Liver (tissue), 9 donors: ENCODE data around the gene UBE2F. TPM values are rescaled to one million over a fixed set of nuclear protein-coding genes. Genes with fewer than 3 reads are reported as not detected.

ENCODE experiments used
- DNase-seq: peaks from one replicate; pipeline ENCODE4 v3.0.0-alpha.2; 2017; ENCODE audit warnings: low spot score
- H3K27ac ChIP-seq, 2 donors: one replicate each; pipeline ENCODE4 v1.7.0; 2013; ENCODE audit warnings: inconsistent platforms in 2 of 2, low read length in 2 of 2, control low read depth in 1 of 2, low read depth in 1 of 2, mild to moderate bottlenecking in 1 of 2
- H3K27me3 ChIP-seq, 4 donors: one replicate each; pipeline versions ENCODE4 v1.6.1 to v1.7.0; 2013; ENCODE audit warnings: low read length in 3 of 4, inconsistent platforms in 1 of 4, mild to moderate bottlenecking in 1 of 4, moderate library complexity in 1 of 4; ENCODE audit not compliant: control insufficient read depth in 4 of 4, insufficient read depth in 4 of 4
- H3K36me3 ChIP-seq, 4 donors: one replicate each; pipeline versions ENCODE4 v1.6.1 to v1.7.0; 2013; ENCODE audit warnings: low read length in 3 of 4, mild to moderate bottlenecking in 3 of 4, low read depth in 1 of 4, moderate library complexity in 1 of 4; ENCODE audit not compliant: control insufficient read depth in 4 of 4, insufficient read depth in 3 of 4
- H3K4me1 ChIP-seq, 4 donors: one replicate each; pipeline versions ENCODE4 v1.6.1 to v1.7.0; 2013; ENCODE audit warnings: low read length in 3 of 4, mild to moderate bottlenecking in 3 of 4, moderate library complexity in 1 of 4; ENCODE audit not compliant: control insufficient read depth in 4 of 4, insufficient read depth in 4 of 4
- H3K4me3 ChIP-seq, 3 donors: one replicate each; pipeline versions ENCODE4 v1.6.1 to v1.7.0; 2013; ENCODE audit warnings: low read length in 3 of 3, control low read depth in 1 of 3, low read depth in 1 of 3, mild to moderate bottlenecking in 1 of 3
- H3K9ac ChIP-seq, 2 donors: one replicate each; pipeline ENCODE4 v1.7.0; 2013; ENCODE audit warnings: low read length in 2 of 2, mild to moderate bottlenecking in 2 of 2, moderate library complexity in 2 of 2, control low read depth in 1 of 2, low read depth in 1 of 2
- H3K9me3 ChIP-seq, 4 donors: one replicate each; pipeline versions ENCODE4 v1.6.1 to v1.7.0; 2013; ENCODE audit warnings: low read length in 3 of 4; ENCODE audit not compliant: control insufficient read depth in 4 of 4
- ATF3 ChIP-seq: IDR thresholded peaks from 2 replicates; pipeline ENCODE4 v1.6.1; 2016; ENCODE audit warnings: antibody characterized with exemption
- CTCF ChIP-seq: fragments of 150-350 bp; IDR thresholded peaks from 2 replicates; pipeline ENCODE4 v1.5.1; 2017; ENCODE audit warnings: improper control_type of control experiment, low read depth, low read length; ENCODE audit not compliant: missing input control
- EGR1 ChIP-seq, 2 donors: IDR thresholded peaks; 2 replicates each; pipeline ENCODE4 v1.6.1; 2016 to 2018; ENCODE audit warnings: antibody characterized with exemption in 2 of 2, low read depth in 2 of 2
- FOXA1 ChIP-seq: IDR thresholded peaks from 2 replicates; pipeline ENCODE4 v1.6.1; 2016; ENCODE audit warnings: antibody characterized with exemption
- FOXA2 ChIP-seq: IDR thresholded peaks from 2 replicates; pipeline ENCODE4 v1.6.1; 2016; ENCODE audit warnings: antibody characterized with exemption
- GABPA ChIP-seq, 2 donors: IDR thresholded peaks in 1 of 2; conservative IDR thresholded peaks in 1 of 2; 2 replicates each; pipeline ENCODE4 v1.6.1; 2016; ENCODE audit warnings: antibody characterized with exemption in 2 of 2, mild to moderate bottlenecking in 1 of 2, moderate library complexity in 1 of 2
- HNF4A ChIP-seq, 2 donors: conservative IDR thresholded peaks; 2 replicates each; pipeline ENCODE4 v1.6.1; 2016; ENCODE audit warnings: antibody characterized with exemption in 2 of 2, mild to moderate bottlenecking in 2 of 2
- HNF4G ChIP-seq: IDR thresholded peaks from 2 replicates; pipeline ENCODE4 v1.6.1; 2016; ENCODE audit warnings: antibody characterized with exemption
- JUND ChIP-seq, 2 donors: IDR thresholded peaks; 2 replicates each; pipeline ENCODE4 v1.6.1; 2016; ENCODE audit warnings: antibody characterized with exemption in 2 of 2
- MAX ChIP-seq: IDR thresholded peaks from 2 replicates; pipeline ENCODE4 v1.6.1; 2016; ENCODE audit warnings: antibody characterized with exemption
- NR2F2 ChIP-seq: IDR thresholded peaks from 2 replicates; pipeline ENCODE4 v1.6.1; 2016; ENCODE audit warnings: antibody characterized with exemption
- RAD21 ChIP-seq, 2 donors: IDR thresholded peaks; 2 replicates each; pipeline ENCODE4 v1.6.1; 2016; ENCODE audit warnings: antibody characterized with exemption in 2 of 2, mild to moderate bottlenecking in 2 of 2
- REST ChIP-seq: IDR thresholded peaks from 2 replicates; pipeline ENCODE4 v1.6.1; 2016; ENCODE audit warnings: antibody characterized with exemption, mild to moderate bottlenecking
- RXRA ChIP-seq, 2 donors: IDR thresholded peaks; 2 replicates each; pipeline ENCODE4 v1.6.1; 2017 to 2018; ENCODE audit warnings: antibody characterized with exemption in 2 of 2, mild to moderate bottlenecking in 1 of 2
- SP1 ChIP-seq: IDR thresholded peaks from 2 replicates; pipeline ENCODE4 v1.6.1; 2018; ENCODE audit warnings: antibody characterized with exemption, mild to moderate bottlenecking
- TAF1 ChIP-seq: conservative IDR thresholded peaks from 2 replicates; pipeline ENCODE4 v1.6.1; 2016; ENCODE audit warnings: antibody characterized with exemption, mild to moderate bottlenecking
- YY1 ChIP-seq: IDR thresholded peaks from 2 replicates; pipeline ENCODE4 v1.6.1; 2016; ENCODE audit warnings: antibody characterized with exemption, mild to moderate bottlenecking
- ZBTB33 ChIP-seq: IDR thresholded peaks from 2 replicates; pipeline ENCODE4 v1.6.1; 2016; ENCODE audit warnings: antibody characterized with exemption
- WGBS: extraction: QIAGEN DNeasy Blood & Tissue Kit; methylation state at CpG from one replicate; pipeline ENCODE4 v1.1.7; 2013; 5-methylcytosine and 5-hydroxymethylcytosine counted together
- polyA plus RNA-seq, 2 donors: library from polyadenylated mRNA; stranded (reverse) in 1 of 2; unstranded in 1 of 2; fragments of 200-250 nt in 1 of 2; fragments of >200 nt in 1 of 2; fragmentation: Nextera tagmentation in 1 of 2; extraction: Ambion mirVana in 1 of 2; gene quantifications; one replicate each; pipeline versions ENCODE4 v1.2.1 to v1.2.3, GENCODE V29; 2013 to 2015
- total RNA-seq, 2 donors: library from RNA; depleted of rRNA; stranded (reverse); fragments of >200 nt; gene quantifications; one replicate each; pipeline ENCODE4 v1.2.3, GENCODE V29; 2014
- donor health status: healthy.
- donor health status: healthy.
- donor health status: healthy.
- donor health status: healthy.
- donor health status: healthy.

The UBE2F gene
- total and polyA plus RNA-seq, 4 donors: 30.5 to 55.3 (median 32.1) TPM

GRCh38 chr2:237995036-237995435 lies 28.2 kb downstream of the UBE2F start:
- Histone ChIP-seq H3K9me3 (no peaks in the 10 kb centered on the region), H3K4me3 (no peak overlapping the region), H3K9ac (no peak overlapping the region), H3K36me3 (peaks cover 3 to 14% (median 10%) of the 10 kb centered on the region in 4 donors), H3K4me1 (no peaks in the 10 kb centered on the region), H3K27me3 (no peaks in the 10 kb centered on the region), H3K27ac (no peak overlapping the region)
- WGBS: 96% methylated on average over 2 of the region's 2 CpGs
- no peak for DNase-seq
- TF ChIP-seq HNF4G: no peak
- no peak for TF ChIP-seq MAX
- no peak for TF ChIP-seq NR2F2
- TF ChIP-seq JUND (IDR thresholded peaks at IDR 0.05): no peak
- no peak for TF ChIP-seq CTCF
- no peak for TF ChIP-seq GABPA (IDR thresholded peaks at IDR 0.05 in 1 of 2, conservative IDR thresholded peaks at IDR 0.05 in 1 of 2)
- no peak for TF ChIP-seq FOXA2
- no peak for TF ChIP-seq ZBTB33
- no peak for TF ChIP-seq YY1
- TF ChIP-seq REST: no peak
- no peak for TF ChIP-seq ATF3
- TF ChIP-seq RXRA (IDR thresholded peaks at IDR 0.05): no peak
- TF ChIP-seq RAD21 (IDR thresholded peaks at IDR 0.05): no peak
- no peak for TF ChIP-seq TAF1
- TF ChIP-seq HNF4A (conservative IDR thresholded peaks at IDR 0.05): no peak
- no peak for TF ChIP-seq SP1
- TF ChIP-seq FOXA1: no peak
- no peak for TF ChIP-seq EGR1 (IDR thresholded peaks at IDR 0.05; ENCODE audit: low read depth in 2 of 2)
